Breast epithelium (tissue), 3 donors: ENCODE data around the gene RBM18.

Experiments
- POLR2A ChIP-seq: fragments of 450-650 bp; IDR thresholded peaks from one replicate; pipeline ENCODE4 v1.6.1; 2016; ENCODE audit warnings: antibody characterized with exemption, mild to moderate bottlenecking, moderate library complexity
- POLR2AphosphoS5 ChIP-seq, 3 donors: sonication (generic); formaldehyde crosslinking; IDR thresholded peaks; one replicate each; pipeline ENCODE4 v1.6.1; 2017; ENCODE audit warnings: antibody characterized with exemption in 3 of 3
- TF ChIP-seq, protein P1 (sequence below), 3 donors: fragments of 450-650 bp; IDR thresholded peaks; one replicate each; pipeline ENCODE4 v1.5.1; 2016 to 2017; ENCODE audit warnings: antibody characterized with exemption in 3 of 3, mild to moderate bottlenecking in 3 of 3, moderate library complexity in 3 of 3

DNA sequence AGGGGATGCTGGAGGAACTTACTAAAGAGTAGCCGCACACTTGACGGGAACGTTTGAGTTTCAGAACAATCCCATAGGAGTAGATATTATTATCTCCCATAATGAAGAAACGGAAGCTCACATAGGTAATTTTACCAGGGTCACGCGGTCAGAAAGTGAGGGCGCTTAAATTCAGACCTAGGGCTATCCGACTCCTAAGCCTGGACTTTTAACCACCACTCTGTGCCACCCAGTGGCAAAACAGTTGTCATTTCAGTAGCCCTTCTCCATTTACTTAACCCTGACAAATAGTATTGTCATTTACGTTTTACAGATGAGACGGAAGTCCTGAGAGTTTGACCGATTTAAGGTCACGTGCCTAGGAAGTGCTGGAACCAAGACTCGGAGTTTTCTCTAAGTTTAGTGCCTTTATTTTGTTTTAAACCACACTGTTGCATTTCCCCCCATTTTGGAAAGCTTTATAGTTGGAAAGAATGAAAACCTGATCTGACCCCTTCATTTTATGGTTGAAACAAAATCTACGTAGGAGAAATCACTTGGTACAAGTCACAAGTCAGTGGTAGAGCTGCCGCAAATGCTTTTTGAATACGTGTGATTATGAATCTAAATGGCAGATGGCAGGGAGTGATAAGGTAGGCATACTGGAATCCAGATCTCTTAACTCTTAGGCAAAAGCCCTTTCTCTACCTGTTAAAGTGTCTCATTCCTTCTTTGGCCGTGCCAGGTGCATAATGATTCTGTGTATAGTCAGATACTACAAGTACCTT, 692 bp upstream of the RBM18 start:
- TF ChIP-seq, protein P1, sequence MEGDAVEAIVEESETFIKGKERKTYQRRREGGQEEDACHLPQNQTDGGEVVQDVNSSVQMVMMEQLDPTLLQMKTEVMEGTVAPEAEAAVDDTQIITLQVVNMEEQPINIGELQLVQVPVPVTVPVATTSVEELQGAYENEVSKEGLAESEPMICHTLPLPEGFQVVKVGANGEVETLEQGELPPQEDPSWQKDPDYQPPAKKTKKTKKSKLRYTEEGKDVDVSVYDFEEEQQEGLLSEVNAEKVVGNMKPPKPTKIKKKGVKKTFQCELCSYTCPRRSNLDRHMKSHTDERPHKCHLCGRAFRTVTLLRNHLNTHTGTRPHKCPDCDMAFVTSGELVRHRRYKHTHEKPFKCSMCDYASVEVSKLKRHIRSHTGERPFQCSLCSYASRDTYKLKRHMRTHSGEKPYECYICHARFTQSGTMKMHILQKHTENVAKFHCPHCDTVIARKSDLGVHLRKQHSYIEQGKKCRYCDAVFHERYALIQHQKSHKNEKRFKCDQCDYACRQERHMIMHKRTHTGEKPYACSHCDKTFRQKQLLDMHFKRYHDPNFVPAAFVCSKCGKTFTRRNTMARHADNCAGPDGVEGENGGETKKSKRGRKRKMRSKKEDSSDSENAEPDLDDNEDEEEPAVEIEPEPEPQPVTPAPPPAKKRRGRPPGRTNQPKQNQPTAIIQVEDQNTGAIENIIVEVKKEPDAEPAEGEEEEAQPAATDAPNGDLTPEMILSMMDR (IDR thresholded peaks at IDR 0.05), result peak in 1 of 3 donors; percentile 30
- TF ChIP-seq POLR2A, result no peak
- TF ChIP-seq POLR2AphosphoS5 (IDR thresholded peaks at IDR 0.05), result no peak
